Esophagus squamous epithelium (tissue), 5 donors: ENCODE measurements around the gene DEUP1. TPM values are rescaled to one million over a fixed set of nuclear protein-coding genes. Genes with fewer than 3 reads are reported as not detected.

Experiments used
- DNase-seq: peaks from one replicate; lab custom pipeline; 2025; lab: John Stamatoyannopoulos, UW
- H3K27ac ChIP-seq, 4 donors: fragments of 200-600 bp; sonication (generic); one replicate each; pipeline ENCODE4 v1.5.1; 2016 to 2019; ENCODE audit warnings: mild to moderate bottlenecking in 1 of 4
- H3K27me3 ChIP-seq, 4 donors: fragments of 200-600 bp; sonication (generic); 1 replicate in 3 of 4; 2 replicates in 1 of 4; pipeline versions ENCODE4 v1.5.1 to v1.6.0; 2017 to 2021; ENCODE audit warnings: antibody characterized with exemption in 1 of 4
- H3K36me3 ChIP-seq, 3 donors: fragments of 200-600 bp; sonication (generic); one replicate each; pipeline ENCODE4 v1.5.1; 2016 to 2019
- H3K4me1 ChIP-seq, 3 donors: fragments of 200-600 bp; sonication (generic); one replicate each; pipeline ENCODE4 v1.5.1; 2017 to 2019
- H3K4me3 ChIP-seq, 4 donors: fragments of 200-600 bp; sonication (generic); 1 replicate in 3 of 4; 2 replicates in 1 of 4; pipeline ENCODE4 v1.5.1; 2016 to 2019; ENCODE audit warnings: mild to moderate bottlenecking in 2 of 4, moderate library complexity in 1 of 4
- H3K9me3 ChIP-seq, 3 donors: fragments of 200-600 bp; sonication (generic); one replicate each; pipeline ENCODE4 v1.5.1; 2016 to 2019
- CTCF ChIP-seq, 6 experiments: fragments of 450-650 bp in 4 of 6; fragments of 200-600 bp in 2 of 6; sonication (generic) in 2 of 6; IDR thresholded peaks; one replicate each; pipeline ENCODE4 v1.5.1; 2016 to 2019; ENCODE audit warnings: antibody characterized with exemption in 6 of 6, mild to moderate bottlenecking in 4 of 6, moderate library complexity in 4 of 6
- POLR2A ChIP-seq, 4 donors: fragments of 450-650 bp; IDR thresholded peaks; one replicate each; pipeline ENCODE4 v1.6.1; 2017; ENCODE audit warnings: antibody characterized with exemption in 4 of 4, mild to moderate bottlenecking in 4 of 4, moderate library complexity in 3 of 4
- WGBS, 2 donors: methylation state at CpG; one replicate each; pipeline ENCODE4 v1.1.5; 2018; 5-methylcytosine and 5-hydroxymethylcytosine counted together
- intact Hi-C: fragments of 100-400 bp; cut with DNase I; formaldehyde crosslinking; loops from one replicate; pipeline ENCODE4 v1.15.0; 2022
- total RNA-seq, 4 donors: library from RNA; depleted of rRNA; stranded (reverse); fragments of >200 nt; gene quantifications; one replicate each; pipeline ENCODE4 v1.1.0, GENCODE V29; 2016
- donor health status: DM: yes; HTN: yes; CAD: no.

The DEUP1 gene
- total RNA-seq, 4 donors from 2014 or later, result not detected

- 5 to 12% methylated on average over 13 to 16 of the region's 16 CpGs for WGBS, 2 donors
- Histone ChIP-seq H3K27ac (no peak overlapping the region), H3K4me3 (peak overlapping the region; percentile 17 to 62 (median 36)), H3K36me3 (no peaks in the 10 kb centered on the region), H3K9me3 (no peaks in the 10 kb centered on the region), H3K27me3 (peaks cover 0 to 33% (median 1%) of the 10 kb centered on the region in 4 donors), H3K4me1 (peaks cover 0 to 12% (median 0%) of the 10 kb centered on the region in 3 donors)
- no peak for DNase-seq
- TF ChIP-seq CTCF (IDR thresholded peaks at IDR 0.05) (no peak), POLR2A (IDR thresholded peaks at IDR 0.05) (no peak)
- intact Hi-C loops, result no loop called here
Measured at GRCh38 chr11:93329936-93330445, 551 bp upstream of the DEUP1 start.

DNA sequence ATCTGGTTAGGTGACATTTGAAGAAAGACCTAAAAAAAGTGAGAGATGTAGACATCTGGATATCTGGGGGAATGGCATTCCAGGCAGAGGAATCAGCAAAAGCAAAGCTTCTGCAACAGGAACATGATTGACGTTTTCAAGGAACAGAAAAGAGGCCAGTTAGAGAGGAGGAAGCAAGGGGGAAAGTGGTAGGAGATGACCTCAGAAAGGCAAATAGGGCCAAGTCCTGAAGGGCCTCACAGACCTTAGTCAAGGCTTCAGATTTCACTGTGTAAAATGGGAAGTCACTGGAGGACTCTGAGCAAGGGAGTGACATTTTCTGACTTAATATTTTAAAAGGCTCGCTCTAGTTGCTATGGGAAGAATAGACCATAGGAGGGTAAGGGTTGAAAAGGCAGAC, 9.7 kb downstream of the DEUP1 start:
- WGBS, 2 donors, result 60 to 68% methylated on average over 2 of the region's 2 CpGs
- no peaks in the 10 kb centered on the region for H3K36me3 ChIP-seq
- intact Hi-C loops, result no loop called here
- no peak for DNase-seq
- H3K27ac ChIP-seq, result no peak overlapping the region
- no peaks in the 10 kb centered on the region for H3K4me1 ChIP-seq
- no peak overlapping the region for H3K4me3 ChIP-seq
- H3K9me3 ChIP-seq, result no peaks in the 10 kb centered on the region
- TF ChIP-seq POLR2A (IDR thresholded peaks at IDR 0.05), result no peak
- no peak for TF ChIP-seq CTCF (IDR thresholded peaks at IDR 0.05)
- no peaks in the 10 kb centered on the region for H3K27me3 ChIP-seq

DNA sequence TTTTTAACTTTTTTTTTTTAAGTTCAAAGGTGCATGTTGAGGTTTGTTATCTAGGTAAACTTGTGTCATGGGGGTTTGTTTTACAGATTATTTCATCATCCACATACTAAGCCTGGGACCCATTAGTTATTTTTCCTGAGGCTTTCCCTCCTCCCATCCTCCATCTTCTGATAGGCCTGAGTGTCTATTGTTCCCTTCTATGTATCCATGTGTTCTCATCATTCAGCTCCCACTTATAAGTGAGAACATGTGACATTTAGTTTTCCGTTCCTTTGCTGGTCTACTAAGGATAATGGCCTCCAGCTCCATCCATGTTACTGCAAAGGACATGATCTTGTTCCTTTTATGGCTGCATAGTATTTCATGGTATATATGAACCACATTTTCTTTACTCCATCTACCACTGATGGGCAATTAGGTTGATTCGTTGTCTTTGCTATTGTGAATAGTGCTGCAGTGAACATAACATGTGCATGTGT, 14.4 kb downstream of the DEUP1 start:
- Histone ChIP-seq H3K36me3 (no peaks in the 10 kb centered on the region), H3K4me1 (no peaks in the 10 kb centered on the region), H3K9me3 (no peaks in the 10 kb centered on the region), H3K4me3 (no peak overlapping the region), H3K27ac (no peak overlapping the region), H3K27me3 (no peaks in the 10 kb centered on the region)
- intact Hi-C loops, result no loop called here
- WGBS, 2 donors, result 81 to 86% methylated on average over 2 of the region's 2 CpGs
- no peak for DNase-seq
- TF ChIP-seq CTCF (IDR thresholded peaks at IDR 0.05) (no peak), POLR2A (IDR thresholded peaks at IDR 0.05) (no peak)

DNA sequence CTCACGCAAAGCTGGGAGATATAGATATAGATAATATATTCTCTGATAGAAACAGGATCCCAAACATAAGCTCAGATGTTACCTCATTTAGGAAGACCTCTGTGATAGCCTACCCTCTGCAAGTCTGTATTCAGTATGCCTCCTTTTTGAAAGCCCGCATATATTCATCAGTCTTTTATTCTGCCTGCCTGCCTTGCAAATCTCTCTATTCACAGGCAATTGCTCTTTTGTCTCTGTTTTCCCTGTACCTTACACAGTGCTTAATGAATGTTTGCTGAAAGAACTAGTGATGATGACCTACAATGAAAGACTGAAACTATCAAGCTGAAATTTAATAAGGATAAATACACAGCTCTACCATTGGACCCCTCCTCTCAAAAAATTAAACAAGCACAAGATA, 18.4 kb downstream of the DEUP1 start:
- DNase-seq, result no peak
- intact Hi-C loops, result no loop called here
- Histone ChIP-seq H3K4me1 (no peaks in the 10 kb centered on the region), H3K27ac (no peak overlapping the region), H3K36me3 (no peaks in the 10 kb centered on the region), H3K27me3 (no peaks in the 10 kb centered on the region), H3K4me3 (no peak overlapping the region), H3K9me3 (no peaks in the 10 kb centered on the region)
- 78 to 84% methylated on average over 2 of the region's 2 CpGs for WGBS, 2 donors
- TF ChIP-seq CTCF (IDR thresholded peaks at IDR 0.05), result no peak
- TF ChIP-seq POLR2A (IDR thresholded peaks at IDR 0.05), result no peak

DNA sequence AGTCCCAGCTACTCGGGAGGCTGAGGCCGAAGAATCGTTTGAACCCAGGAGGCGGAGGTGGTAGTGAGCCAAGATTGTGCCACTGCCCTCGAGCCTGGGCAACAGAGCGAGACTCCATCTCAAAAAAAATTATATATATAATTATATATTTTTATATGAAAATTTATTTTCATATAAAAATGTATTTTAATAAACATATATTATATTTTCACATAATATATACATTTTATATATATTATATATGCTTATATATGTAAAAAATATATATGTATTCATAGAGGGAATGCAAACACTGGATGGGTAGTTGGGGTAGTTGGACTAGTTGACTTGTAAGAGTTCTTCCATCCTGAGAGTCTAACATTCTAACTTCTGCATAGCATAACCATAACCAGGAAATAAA, 20.3 kb downstream of the DEUP1 start:
- no peaks in the 10 kb centered on the region for H3K4me1 ChIP-seq
- no peaks in the 10 kb centered on the region for H3K36me3 ChIP-seq
- intact Hi-C loops, result no loop called here
- no peak for DNase-seq
- WGBS, 2 donors, result 89 to 90% methylated on average over 6 of the region's 6 CpGs
- TF ChIP-seq CTCF (IDR thresholded peaks at IDR 0.05) (no peak), POLR2A (IDR thresholded peaks at IDR 0.05) (no peak)
- H3K27ac ChIP-seq, result no peak overlapping the region
- no peak overlapping the region for H3K4me3 ChIP-seq
- H3K27me3 ChIP-seq, result no peaks in the 10 kb centered on the region
- H3K9me3 ChIP-seq, result no peaks in the 10 kb centered on the region
